Measurements from ENCODE around the gene LRBA. TPM values are rescaled to one million over a fixed set of nuclear protein-coding genes. Genes with fewer than 3 reads are reported as not detected.

LRBA gene
- polyA plus RNA-seq, 1 of the 3 experiments (the other 2 are of a cell fraction), result 11.4 TPM

DNA sequence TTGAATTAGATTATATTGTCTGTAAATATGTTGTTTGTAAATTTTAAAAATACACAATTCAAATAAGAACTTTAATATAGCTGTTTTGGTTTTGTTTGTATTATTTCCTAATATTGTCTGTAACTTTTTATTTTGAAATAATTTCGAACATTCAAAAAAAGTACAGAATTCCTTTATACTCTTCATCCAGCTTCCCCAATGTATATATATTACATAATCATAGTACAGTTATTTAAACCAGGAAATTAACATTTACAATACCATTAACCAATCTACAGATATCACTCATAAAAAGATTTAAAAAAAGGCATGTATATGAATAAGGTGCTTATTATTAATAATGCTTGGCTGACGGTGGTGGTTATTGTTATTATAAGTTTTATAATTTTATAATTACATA lies 84.1 kb downstream of the LRBA start:
- ChIA-PET CTCF (interaction anchor here (0.6 to 0.8 kb wide), 2 partner anchors 26 to 30 kb away, joined by 3 read pairs; no protein-coding TSS in a partner anchor), POLR2A (no interaction called here)
- no peaks in the 10 kb centered on the region; the same call in 1 of the 2 replicates for H3K79me2 ChIP-seq (ENCODE audit: insufficient read depth)
- 92% methylated on average over 2 of the region's 2 CpGs for WGBS (ENCODE audit: low lambda C conversion rate)
- no peaks in the 10 kb centered on the region for H3K27me3 ChIP-seq (ENCODE audit: insufficient read depth)
- H3K9ac ChIP-seq, result no peak overlapping the region
- no peak overlapping the region for H3K27ac ChIP-seq (ENCODE audit: low read depth in 2 of 2, low read length in 1 of 2)
- no peaks in the 10 kb centered on the region for H4K20me1 ChIP-seq (ENCODE audit: insufficient read depth)
- no peaks in the 10 kb centered on the region for H3K9me2 ChIP-seq
- H3K9me3 ChIP-seq, result no peaks in the 10 kb centered on the region
- no peaks in the 10 kb centered on the region for H3K4me1 ChIP-seq (ENCODE audit: control insufficient read depth in 1 of 2, insufficient read depth in 2 of 2, low read depth in 1 of 2, low read length in 1 of 2)
- no peak overlapping the region for H3K4me2 ChIP-seq
- no peaks in the 10 kb centered on the region for H3K36me3 ChIP-seq (replicated peaks in 1 of 2; ENCODE audit: control insufficient read depth in 1 of 2, insufficient read depth in 2 of 2, low read length in 1 of 2)
- TF ChIP-seq GABPA (IDR thresholded peaks at IDR 0.05; ENCODE audit: low read depth) (no peak), NRF1 (IDR thresholded peaks at IDR 0.05; ENCODE audit: low read depth, low read length) (no peak), FOSL2 (IDR thresholded peaks at IDR 0.05; ENCODE audit: borderline replicate concordance, low read depth) (no peak), TAF1 (IDR thresholded peaks at IDR 0.05; ENCODE audit: borderline replicate concordance, low read depth, low read length) (no peak), EZH2phosphoT487 (IDR thresholded peaks at IDR 0.05; ENCODE audit: borderline replicate concordance, low read depth) (no peak), TCF12 (IDR thresholded peaks at IDR 0.05) (no peak), SMC3 (IDR thresholded peaks at IDR 0.05; ENCODE audit: low read depth, low read length) (no peak), JUND (IDR thresholded peaks at IDR 0.05) (no peak), RCOR1 (IDR thresholded peaks at IDR 0.05; ENCODE audit: low read length) (no peak), FOXM1 (IDR thresholded peaks at IDR 0.05; ENCODE audit: low read depth) (no peak)
- TF ChIP-seq, protein P1, sequence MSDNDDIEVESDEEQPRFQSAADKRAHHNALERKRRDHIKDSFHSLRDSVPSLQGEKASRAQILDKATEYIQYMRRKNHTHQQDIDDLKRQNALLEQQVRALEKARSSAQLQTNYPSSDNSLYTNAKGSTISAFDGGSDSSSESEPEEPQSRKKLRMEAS (IDR thresholded peaks at IDR 0.05; ENCODE audit: low read depth), result no peak
- TF ChIP-seq, protein P2, sequence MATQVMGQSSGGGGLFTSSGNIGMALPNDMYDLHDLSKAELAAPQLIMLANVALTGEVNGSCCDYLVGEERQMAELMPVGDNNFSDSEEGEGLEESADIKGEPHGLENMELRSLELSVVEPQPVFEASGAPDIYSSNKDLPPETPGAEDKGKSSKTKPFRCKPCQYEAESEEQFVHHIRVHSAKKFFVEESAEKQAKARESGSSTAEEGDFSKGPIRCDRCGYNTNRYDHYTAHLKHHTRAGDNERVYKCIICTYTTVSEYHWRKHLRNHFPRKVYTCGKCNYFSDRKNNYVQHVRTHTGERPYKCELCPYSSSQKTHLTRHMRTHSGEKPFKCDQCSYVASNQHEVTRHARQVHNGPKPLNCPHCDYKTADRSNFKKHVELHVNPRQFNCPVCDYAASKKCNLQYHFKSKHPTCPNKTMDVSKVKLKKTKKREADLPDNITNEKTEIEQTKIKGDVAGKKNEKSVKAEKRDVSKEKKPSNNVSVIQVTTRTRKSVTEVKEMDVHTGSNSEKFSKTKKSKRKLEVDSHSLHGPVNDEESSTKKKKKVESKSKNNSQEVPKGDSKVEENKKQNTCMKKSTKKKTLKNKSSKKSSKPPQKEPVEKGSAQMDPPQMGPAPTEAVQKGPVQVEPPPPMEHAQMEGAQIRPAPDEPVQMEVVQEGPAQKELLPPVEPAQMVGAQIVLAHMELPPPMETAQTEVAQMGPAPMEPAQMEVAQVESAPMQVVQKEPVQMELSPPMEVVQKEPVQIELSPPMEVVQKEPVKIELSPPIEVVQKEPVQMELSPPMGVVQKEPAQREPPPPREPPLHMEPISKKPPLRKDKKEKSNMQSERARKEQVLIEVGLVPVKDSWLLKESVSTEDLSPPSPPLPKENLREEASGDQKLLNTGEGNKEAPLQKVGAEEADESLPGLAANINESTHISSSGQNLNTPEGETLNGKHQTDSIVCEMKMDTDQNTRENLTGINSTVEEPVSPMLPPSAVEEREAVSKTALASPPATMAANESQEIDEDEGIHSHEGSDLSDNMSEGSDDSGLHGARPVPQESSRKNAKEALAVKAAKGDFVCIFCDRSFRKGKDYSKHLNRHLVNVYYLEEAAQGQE (IDR thresholded peaks at IDR 0.05; ENCODE audit: low read depth, low read length), result no peak
- TF ChIP-seq, protein P3, sequence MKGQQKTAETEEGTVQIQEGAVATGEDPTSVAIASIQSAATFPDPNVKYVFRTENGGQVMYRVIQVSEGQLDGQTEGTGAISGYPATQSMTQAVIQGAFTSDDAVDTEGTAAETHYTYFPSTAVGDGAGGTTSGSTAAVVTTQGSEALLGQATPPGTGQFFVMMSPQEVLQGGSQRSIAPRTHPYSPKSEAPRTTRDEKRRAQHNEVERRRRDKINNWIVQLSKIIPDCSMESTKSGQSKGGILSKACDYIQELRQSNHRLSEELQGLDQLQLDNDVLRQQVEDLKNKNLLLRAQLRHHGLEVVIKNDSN (IDR thresholded peaks at IDR 0.05; ENCODE audit: borderline replicate concordance, low read depth), result no peak
- TF ChIP-seq, protein P4, sequence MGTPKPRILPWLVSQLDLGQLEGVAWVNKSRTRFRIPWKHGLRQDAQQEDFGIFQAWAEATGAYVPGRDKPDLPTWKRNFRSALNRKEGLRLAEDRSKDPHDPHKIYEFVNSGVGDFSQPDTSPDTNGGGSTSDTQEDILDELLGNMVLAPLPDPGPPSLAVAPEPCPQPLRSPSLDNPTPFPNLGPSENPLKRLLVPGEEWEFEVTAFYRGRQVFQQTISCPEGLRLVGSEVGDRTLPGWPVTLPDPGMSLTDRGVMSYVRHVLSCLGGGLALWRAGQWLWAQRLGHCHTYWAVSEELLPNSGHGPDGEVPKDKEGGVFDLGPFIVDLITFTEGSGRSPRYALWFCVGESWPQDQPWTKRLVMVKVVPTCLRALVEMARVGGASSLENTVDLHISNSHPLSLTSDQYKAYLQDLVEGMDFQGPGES (IDR thresholded peaks at IDR 0.05; ENCODE audit: low read depth, low read length), result no peak
- no peak overlapping the region for H3K4me3 ChIP-seq (ENCODE audit: low read depth in 2 of 2, low read length in 1 of 2)
- no peaks in the 10 kb centered on the region for H3F3A ChIP-seq (replicated peaks; ENCODE audit: insufficient read depth)
- no peak overlapping the region for H2AFZ ChIP-seq (ENCODE audit: low read depth)
- no peak for DNase-seq

Data from SK-N-SH (cell line).